Right lobe of liver (tissue), 6 donors: ENCODE results near the gene GPR4. TPM values are rescaled to one million over a fixed set of nuclear protein-coding genes. Genes with fewer than 3 reads are reported as not detected.
A peak's percentile ranks its signal among the peaks of the same experiment; 100 is the strongest.

ENCODE experiments used
- ATAC-seq, 4 donors: fragments of 200-7000 bp; cut with Tn5 transposase; one replicate each; pipeline ENCODE4 v1.9.1; 2020; ENCODE audit warnings: mild to moderate bottlenecking in 4 of 4, moderate library complexity in 4 of 4
- DNase-seq, 3 donors: peaks; one replicate each; pipeline ENCODE4 v3.0.0-alpha.2; 2020
- H3K27ac ChIP-seq, 3 donors: fragments of 200-600 bp; one replicate each; pipeline ENCODE4 v1.8.0; 2022
- H3K27me3 ChIP-seq, 2 donors: fragments of 200-600 bp; one replicate each; pipeline ENCODE4 v1.8.0; 2022
- H3K36me3 ChIP-seq, 4 donors: fragments of 200-600 bp; sonication (generic) in 1 of 4; one replicate each; pipeline versions ENCODE4 v1.5.1 to v1.8.0; 2017 to 2022; ENCODE audit warnings: control low read depth in 1 of 4
- H3K4me1 ChIP-seq, 4 donors: fragments of 200-600 bp; sonication (generic) in 1 of 4; one replicate each; pipeline versions ENCODE4 v1.5.1 to v1.8.0; 2017 to 2022; ENCODE audit warnings: control low read depth in 1 of 4
- H3K4me3 ChIP-seq, 3 donors: fragments of 200-600 bp; one replicate each; pipeline ENCODE4 v1.8.0; 2022
- H3K9me3 ChIP-seq, 4 donors: fragments of 200-600 bp; sonication (generic) in 1 of 4; one replicate each; pipeline versions ENCODE4 v1.5.1 to v1.8.0; 2017 to 2022; ENCODE audit warnings: control low read depth in 1 of 4
- POLR2A ChIP-seq: fragments of 450-650 bp; IDR thresholded peaks from one replicate; pipeline ENCODE4 v1.6.1; 2017; ENCODE audit warnings: antibody characterized with exemption, mild to moderate bottlenecking
- WGBS: methylation state at CpG from one replicate; pipeline ENCODE4 v1.1.6; 2018; ENCODE audit warnings: low coverage, low lambda C conversion rate; ENCODE audit not compliant: insufficient coverage; ENCODE audit errors: missing lambda C conversion rate; 5-methylcytosine and 5-hydroxymethylcytosine counted together
- intact Hi-C, 2 donors: fragments of 100-400 bp; cut with DNase I; formaldehyde crosslinking; loops; one replicate each; pipeline versions ENCODE4 v1.11.2 to v1.14.1; 2022
- total RNA-seq, 6 experiments: library from RNA; depleted of rRNA in 2 of 6; stranded (reverse); fragments of >200 nt in 2 of 6; fragmentation: NEBNext Ultra II Directional in 3 of 6; extraction: Animal tissue kit (Norgen Biotek cat#: 25700) in 3 of 6; gene quantifications; one replicate each; pipeline versions ENCODE4 v1.1.0 to v1.2.4, GENCODE V29; 2016 to 2023
- TF ChIP-seq, protein P1 (sequence below), 4 donors: fragments of 200-600 bp in 3 of 4; fragments of 450-650 bp in 1 of 4; IDR thresholded peaks; one replicate each; pipeline versions ENCODE4 v1.5.1 to v1.8.0; 2016 to 2022; ENCODE audit warnings: antibody characterized with exemption in 4 of 4, mild to moderate bottlenecking in 2 of 4
- donor health status: DM: no; HTN: yes; CAD: no.
- donor health status: DM: no; HTN: no; CAD: no.
- donor health status: DM: no; HTN: no; CAD: no.
- donor health status: DM: no; HTN: yes; CAD: no.
- donor health status: DM: no; HTN: yes; CAD: no.

Gene GPR4
- total RNA-seq, 6 experiments from 2014 or later: 0.83 to 3.1 (median 1.3) TPM

DNA sequence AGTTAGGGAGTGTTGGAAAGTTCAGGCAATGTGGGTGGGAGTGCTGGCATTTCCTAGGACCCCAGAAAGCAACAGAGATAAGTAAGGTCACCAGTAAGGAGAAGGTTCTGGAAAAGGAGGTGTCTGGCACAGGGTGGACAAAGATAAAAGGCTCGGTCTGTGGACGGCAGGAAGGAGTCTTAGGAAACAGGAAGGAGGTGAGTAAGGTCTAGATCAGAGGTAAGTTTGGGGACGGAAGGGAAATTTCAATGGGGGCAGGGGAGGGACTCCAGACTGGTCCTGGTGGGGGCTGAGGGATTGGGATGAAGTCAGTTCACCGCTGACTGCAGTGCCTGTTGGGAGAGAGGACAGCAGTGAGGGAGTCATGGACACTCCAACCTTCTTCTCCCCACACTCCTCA lies 9.6 kb downstream of the GPR4 start:
- Histone ChIP-seq H3K27me3 (no peaks in the 10 kb centered on the region), H3K36me3 (no peaks in the 10 kb centered on the region), H3K9me3 (no peaks in the 10 kb centered on the region), H3K4me3 (no peak overlapping the region), H3K4me1 (no peaks in the 10 kb centered on the region), H3K27ac (no peak overlapping the region)
- TF ChIP-seq, protein P1, sequence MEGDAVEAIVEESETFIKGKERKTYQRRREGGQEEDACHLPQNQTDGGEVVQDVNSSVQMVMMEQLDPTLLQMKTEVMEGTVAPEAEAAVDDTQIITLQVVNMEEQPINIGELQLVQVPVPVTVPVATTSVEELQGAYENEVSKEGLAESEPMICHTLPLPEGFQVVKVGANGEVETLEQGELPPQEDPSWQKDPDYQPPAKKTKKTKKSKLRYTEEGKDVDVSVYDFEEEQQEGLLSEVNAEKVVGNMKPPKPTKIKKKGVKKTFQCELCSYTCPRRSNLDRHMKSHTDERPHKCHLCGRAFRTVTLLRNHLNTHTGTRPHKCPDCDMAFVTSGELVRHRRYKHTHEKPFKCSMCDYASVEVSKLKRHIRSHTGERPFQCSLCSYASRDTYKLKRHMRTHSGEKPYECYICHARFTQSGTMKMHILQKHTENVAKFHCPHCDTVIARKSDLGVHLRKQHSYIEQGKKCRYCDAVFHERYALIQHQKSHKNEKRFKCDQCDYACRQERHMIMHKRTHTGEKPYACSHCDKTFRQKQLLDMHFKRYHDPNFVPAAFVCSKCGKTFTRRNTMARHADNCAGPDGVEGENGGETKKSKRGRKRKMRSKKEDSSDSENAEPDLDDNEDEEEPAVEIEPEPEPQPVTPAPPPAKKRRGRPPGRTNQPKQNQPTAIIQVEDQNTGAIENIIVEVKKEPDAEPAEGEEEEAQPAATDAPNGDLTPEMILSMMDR (IDR thresholded peaks at IDR 0.05): no peak
- TF ChIP-seq POLR2A: no peak
- no peak for DNase-seq
- peak; percentile 27 to 53 (median 35) for ATAC-seq
- 23% methylated on average over 3 of the region's 4 CpGs for WGBS
- intact Hi-C loops: no loop called here

DNA sequence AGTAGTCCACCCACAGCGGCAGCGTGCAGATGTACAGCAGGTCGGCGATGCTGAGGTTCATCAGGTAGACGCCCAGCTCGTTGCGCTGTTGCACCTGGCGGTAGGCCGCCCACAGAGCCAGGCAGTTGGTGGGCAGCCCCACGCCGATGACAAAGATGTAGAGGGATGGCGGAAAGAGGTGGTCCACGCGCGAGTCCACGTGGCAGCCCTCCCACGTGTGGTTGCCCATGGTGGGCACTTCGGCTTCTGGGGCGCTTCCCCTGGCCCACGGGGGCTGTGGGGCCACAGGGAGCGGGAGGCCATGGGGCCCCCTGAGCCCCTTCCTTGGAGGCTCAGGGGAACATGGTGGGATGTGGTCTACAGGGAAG lies 10.4 kb downstream of the GPR4 start:
- H3K9me3 ChIP-seq: no peaks in the 10 kb centered on the region
- no peak overlapping the region for H3K27ac ChIP-seq
- no peaks in the 10 kb centered on the region for H3K27me3 ChIP-seq
- intact Hi-C loops: no loop called here
- 37% methylated on average over 3 of the region's 21 CpGs for WGBS
- H3K36me3 ChIP-seq: no peaks in the 10 kb centered on the region
- no peak overlapping the region for H3K4me3 ChIP-seq
- no peak for DNase-seq
- H3K4me1 ChIP-seq: no peaks in the 10 kb centered on the region
- no peak for TF ChIP-seq POLR2A
- TF ChIP-seq, protein P1 (IDR thresholded peaks at IDR 0.05): no peak
- ATAC-seq: no peak

DNA sequence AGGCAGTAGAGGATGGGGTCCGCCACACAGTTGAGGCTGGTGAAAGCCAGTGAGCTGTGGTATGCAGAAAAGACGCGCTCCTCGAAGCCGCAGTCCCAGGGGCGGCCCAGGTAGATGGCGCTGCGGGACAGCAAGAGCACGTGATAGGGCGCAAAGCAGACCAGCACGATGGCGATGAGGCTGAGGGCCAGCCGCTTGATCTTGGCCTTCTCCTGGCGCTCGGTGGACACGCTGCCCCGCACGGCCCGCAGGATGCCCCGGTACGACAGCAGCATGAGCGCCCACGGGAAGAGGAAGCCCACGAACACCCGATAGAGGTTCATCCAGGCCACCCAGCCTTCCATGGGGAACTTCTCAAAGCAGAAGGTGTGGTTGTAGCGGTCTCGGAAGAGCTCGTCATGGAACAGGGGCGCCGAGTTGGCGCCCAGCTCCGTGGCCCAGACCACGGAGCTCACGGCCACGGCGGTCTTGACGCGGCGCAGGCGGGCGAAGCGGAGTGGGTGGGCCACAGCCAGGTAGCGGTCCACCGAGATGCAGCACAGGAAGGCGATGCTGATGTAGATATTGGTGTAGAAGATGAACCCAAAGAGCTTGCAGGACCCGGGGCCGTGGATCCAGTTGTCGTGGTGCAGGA lies 10.9 kb downstream of the GPR4 start:
- Histone ChIP-seq H3K36me3 (no peaks in the 10 kb centered on the region), H3K9me3 (no peaks in the 10 kb centered on the region), H3K27ac (no peak overlapping the region), H3K4me3 (no peak overlapping the region), H3K4me1 (no peaks in the 10 kb centered on the region), H3K27me3 (no peaks in the 10 kb centered on the region)
- TF ChIP-seq POLR2A: no peak
- TF ChIP-seq, protein P1 (IDR thresholded peaks at IDR 0.05): peak; percentile 23 to 42 (median 30)
- intact Hi-C loops: no loop called here
- ATAC-seq (peak; percentile 61 to 78 (median 70)), DNase-seq (peak; percentile 63)
- 76% methylated on average over 23 of the region's 48 CpGs for WGBS

DNA sequence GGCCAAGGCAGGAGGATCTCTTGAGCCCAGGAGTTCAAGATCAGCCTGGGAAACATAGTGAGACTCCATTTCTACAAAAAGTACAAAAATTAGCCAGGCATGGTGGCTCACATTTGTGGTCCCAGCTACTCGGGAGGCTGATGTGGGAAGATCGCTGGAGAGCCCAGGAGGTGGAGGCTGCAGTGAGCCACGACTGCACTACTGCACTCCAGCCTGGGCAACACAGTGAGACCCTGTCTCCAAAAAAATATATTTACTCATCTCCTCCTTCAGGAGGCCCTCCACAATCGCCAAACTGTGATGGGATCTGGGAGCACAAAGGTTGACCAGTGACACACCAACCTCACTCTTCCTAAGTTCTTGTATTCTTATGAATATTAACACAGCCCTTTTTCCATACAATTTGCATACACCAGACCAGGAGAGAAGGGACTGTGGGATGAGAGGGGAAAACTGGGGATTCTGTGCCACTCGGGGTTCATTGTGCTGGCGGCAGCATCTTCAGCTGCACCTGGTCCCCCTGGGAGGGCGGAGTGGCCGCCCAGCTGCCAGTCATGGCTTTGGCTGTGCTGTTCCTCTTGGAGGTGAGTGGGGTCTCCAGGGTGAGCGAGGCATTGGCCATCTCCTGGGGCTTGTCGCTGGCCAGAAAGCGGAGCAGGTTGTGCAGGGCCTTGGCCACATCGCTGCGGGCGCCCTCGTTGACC lies 11.6 kb downstream of the GPR4 start:
- WGBS: 60% methylated on average over 6 of the region's 15 CpGs
- no peaks in the 10 kb centered on the region for H3K4me1 ChIP-seq
- H3K27me3 ChIP-seq: no peaks in the 10 kb centered on the region
- no peak overlapping the region for H3K27ac ChIP-seq
- DNase-seq: no peak
- no peaks in the 10 kb centered on the region for H3K36me3 ChIP-seq
- TF ChIP-seq, protein P1 (IDR thresholded peaks at IDR 0.05): no peak
- no peak for TF ChIP-seq POLR2A
- intact Hi-C loops: no loop called here
- H3K4me3 ChIP-seq: no peak overlapping the region
- ATAC-seq: no peak
- no peaks in the 10 kb centered on the region for H3K9me3 ChIP-seq
